GM18511 (cell line): ENCODE data around the gene ATP10B.

ENCODE experiments used
- ATAC-seq: cut with Tn5 transposase; IDR thresholded peaks from one replicate; pipeline ENCODE4 v1.9.1; 2021; ENCODE audit warnings: mild to moderate bottlenecking, moderate library complexity; ENCODE audit not compliant: unreplicated experiment

The ATP10B gene

DNA sequence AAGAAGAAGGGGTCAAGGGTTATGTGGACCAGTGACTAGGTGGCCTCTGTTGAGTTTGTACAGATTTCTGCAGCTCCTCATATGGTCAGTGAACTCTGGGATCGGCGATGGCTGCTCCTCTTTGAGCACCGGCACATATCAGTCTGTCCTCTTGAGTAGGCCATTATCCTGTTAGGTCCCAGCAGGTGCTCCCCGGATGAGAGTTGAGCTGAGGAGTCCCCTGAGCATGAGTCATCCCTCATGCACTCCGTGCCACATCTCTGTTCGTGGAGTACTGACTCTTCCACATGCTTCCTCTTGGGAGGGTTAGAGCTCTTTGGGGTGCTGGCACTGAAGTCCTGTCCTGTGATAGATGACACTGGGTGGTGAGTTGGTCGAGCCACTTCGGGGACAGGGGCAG is 286.6 kb downstream of the ATP10B start:
- ATAC-seq, result no peak

GRCh38 chr5:160556846-160557245 is 295.2 kb downstream of the ATP10B start:
- no peak for ATAC-seq

GRCh38 chr5:160555971-160556631 is 295.9 kb downstream of the ATP10B start:
- ATAC-seq, result no peak

- ATAC-seq, result no peak
Measured at GRCh38 chr5:160555581-160555970, 296.4 kb downstream of the ATP10B start.

DNA sequence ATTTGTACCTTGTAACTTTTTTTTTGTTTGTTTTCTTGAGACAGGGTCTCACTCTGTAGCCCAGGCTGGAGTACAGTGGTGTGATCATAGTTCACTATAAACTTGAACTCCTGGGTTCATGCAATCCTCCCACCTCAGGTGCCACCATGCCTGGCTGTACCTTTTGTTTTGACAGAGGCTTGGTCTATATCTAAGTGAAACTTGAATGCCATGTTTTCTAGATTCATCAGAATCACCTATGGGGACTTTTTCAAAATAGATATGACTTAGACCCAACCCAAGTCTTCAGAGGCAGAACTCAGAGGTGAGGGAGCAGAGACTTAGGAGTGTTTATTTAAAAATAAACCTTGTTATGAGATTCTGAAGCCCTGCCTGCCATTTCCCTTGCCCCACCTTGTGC is 301.9 kb downstream of the ATP10B start:
- ATAC-seq, result no peak

- no peak for ATAC-seq
Measured at GRCh38 chr5:160548949-160549645, 302.9 kb downstream of the ATP10B start.

- ATAC-seq, result no peak
Measured at GRCh38 chr5:160547872-160548271, 304.1 kb downstream of the ATP10B start.

DNA sequence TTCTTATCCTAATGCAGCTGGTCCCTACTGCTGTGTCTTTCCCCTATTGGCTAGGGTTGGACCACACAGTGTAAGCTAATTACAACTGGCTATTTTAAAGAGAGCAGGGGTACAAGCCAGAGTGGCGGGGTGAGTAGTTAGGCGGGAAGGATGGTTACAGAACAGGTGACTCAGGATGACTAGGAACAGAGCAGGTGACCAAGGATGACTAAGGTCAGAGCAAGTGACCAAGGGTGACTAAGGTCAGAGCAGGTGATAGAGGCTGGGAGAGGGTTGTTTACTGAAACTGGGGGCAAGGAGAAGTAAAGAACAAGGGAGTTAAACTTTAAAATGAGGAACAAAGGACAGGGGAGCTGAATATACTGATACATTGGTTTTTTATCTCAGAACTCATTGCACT is 304.9 kb downstream of the ATP10B start:
- no peak for ATAC-seq

- ATAC-seq, result no peak
Measured at GRCh38 chr5:160545832-160546231, 306.2 kb downstream of the ATP10B start.

GRCh38 chr5:160543395-160543794 is 308.6 kb downstream of the ATP10B start:
- ATAC-seq, result no peak

GRCh38 chr5:160542840-160543239 is 309.2 kb downstream of the ATP10B start:
- no peak for ATAC-seq

DNA sequence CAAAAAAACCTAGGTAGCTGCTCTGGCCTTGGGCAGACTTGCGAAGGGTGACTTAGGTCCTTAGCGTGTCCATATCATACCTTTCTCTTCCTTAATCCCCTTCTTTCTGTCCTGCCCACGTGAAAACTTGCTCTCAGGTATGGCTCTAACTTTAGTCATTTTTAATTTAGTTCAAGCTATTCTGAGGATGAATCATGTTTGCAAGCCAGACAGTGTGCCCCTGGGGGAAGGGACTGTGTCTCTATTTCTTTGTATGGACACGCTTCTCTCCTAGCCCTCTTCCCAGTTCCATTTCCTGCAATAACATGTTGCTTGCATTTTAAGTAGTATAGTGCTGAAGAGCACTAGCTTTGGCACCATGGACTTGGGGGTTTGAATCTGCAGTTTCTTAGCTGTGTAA is 309.7 kb downstream of the ATP10B start:
- ATAC-seq, result no peak

DNA sequence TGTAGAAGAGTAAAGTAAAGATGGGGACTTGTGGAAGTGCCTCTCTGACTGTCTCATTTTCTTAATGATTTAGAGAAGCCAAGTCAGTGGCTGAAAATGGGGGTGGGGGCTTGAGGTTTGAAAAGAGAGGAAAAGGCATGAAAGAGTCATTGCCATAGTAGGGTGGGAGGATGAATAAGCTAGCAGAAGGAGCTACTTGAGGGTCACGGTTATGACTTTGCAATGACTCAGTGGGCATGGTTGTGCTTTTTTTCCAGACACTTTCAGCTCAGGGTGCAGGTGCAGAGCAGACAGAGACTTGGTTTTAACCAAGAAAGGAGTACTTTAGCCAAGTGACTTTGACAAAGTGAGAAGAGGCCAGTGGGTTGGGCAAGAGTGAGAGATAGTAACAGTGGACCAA is 312.6 kb downstream of the ATP10B start:
- ATAC-seq, result peak; percentile 58

DNA sequence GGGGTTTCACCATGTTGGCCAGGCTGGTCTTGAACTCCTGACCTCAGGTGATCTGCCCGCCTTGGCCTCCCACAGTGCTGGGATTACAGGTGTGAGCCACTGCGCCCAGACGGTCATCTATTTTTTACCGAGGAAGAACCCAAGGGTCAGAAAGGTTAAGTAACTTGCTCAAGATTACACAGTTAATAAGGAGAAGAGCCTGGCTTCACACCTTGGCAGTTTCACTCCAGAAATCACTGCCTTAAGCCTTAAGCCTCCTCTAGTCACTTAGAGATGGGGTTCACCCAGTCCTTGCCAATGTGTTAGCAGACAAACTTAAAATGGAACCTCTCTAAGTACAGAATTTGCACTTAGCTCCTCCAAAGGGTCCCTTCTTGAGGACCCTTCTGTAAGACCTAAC is 314.1 kb downstream of the ATP10B start:
- ATAC-seq, result peak; percentile 35

- ATAC-seq, result no peak
Measured at GRCh38 chr5:160537116-160537515, 314.9 kb downstream of the ATP10B start.

DNA sequence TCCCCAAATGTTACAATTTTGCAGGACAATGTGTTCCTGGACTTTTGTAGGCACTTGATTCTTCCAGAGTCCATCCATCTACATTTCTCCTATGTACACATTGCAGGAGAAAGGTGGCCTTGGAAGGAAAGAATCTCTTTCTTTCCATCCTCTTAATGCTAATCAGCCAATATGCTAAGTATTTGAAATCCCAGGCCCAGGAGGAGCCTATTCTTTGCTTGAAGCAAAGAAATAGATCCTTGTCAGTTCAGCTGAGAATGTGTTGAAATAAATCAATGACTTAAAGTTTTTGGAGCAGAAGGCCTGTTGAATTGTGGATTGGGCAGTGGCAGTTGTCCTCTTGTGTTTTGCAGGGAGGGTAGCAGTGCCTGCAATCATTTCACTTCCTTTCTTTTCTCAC is 317.1 kb downstream of the ATP10B start:
- no peak for ATAC-seq

GRCh38 chr5:160534125-160534524 is 317.9 kb downstream of the ATP10B start:
- ATAC-seq, result no peak

GRCh38 chr5:160525471-160526261 is 326.3 kb downstream of the ATP10B start:
- ATAC-seq, result no peak

- ATAC-seq, result no peak
Measured at GRCh38 chr5:160524827-160525226, 327.2 kb downstream of the ATP10B start.

DNA sequence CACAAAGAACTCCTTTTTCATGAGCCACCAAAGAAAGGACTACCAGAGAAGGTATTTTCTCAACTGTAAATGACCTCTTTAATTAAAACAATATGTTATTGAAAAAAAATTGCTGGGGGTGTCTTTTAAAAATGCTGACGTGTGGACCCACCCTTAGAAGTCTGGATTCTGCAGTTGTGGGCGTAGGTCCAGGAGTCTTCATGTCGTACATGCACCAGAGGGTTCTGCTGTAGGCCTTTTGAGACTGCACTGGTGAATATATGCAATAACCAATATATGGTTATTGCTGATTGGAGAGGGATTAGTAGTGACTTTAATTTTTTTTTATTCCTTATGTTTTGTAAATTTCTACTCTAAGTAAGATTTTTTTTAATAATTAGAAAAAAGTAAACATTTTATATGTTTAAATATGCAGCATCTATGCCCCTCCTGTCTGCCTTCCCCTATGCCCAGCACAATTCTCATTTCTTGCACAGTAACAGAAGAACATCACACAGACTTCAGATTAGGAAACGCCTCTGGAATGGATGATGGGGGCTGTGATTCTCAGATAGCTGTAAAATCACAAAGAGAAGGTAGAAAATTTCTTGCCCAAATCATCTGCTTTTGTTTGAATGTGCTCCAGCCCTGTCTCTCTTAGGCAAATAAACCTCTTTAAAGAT is 328.4 kb downstream of the ATP10B start:
- no peak for ATAC-seq

DNA sequence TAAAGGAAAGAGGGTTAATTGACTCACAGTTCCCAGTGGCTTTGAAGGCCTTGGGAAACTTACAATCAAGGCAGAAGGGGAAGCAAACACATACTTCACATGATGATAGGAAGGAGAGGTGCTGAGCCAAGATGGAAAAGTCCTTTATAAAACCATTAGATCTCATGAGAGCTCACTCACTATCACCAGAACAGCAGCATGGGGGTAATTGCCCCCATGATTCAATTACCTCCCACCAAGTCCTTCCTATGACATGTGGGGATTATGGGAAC is 330.7 kb downstream of the ATP10B start:
- no peak for ATAC-seq
